Transverse colon (tissue), 3 donors: ENCODE results near the gene NTHL1.

Source experiments
- CTCF ChIP-seq, 5 experiments: fragments of 200-600 bp in 3 of 5; fragments of 450-650 bp in 2 of 5; sonication (generic) in 3 of 5; IDR thresholded peaks; 1 replicate in 2 of 5; 2 replicates in 3 of 5; pipeline ENCODE4 v1.5.1; 2016 to 2017; ENCODE audit warnings: antibody characterized with exemption in 5 of 5, inconsistent platforms in 3 of 5, mild to moderate bottlenecking in 2 of 5, moderate library complexity in 1 of 5
- EP300 ChIP-seq: sonication (generic); formaldehyde crosslinking; IDR thresholded peaks from one replicate; pipeline ENCODE4 v1.6.1; 2017; ENCODE audit warnings: antibody characterized with exemption, low read depth
- POLR2A ChIP-seq: fragments of 450-650 bp; IDR thresholded peaks from one replicate; pipeline ENCODE4 v1.6.1; 2016; ENCODE audit warnings: antibody characterized with exemption, mild to moderate bottlenecking, moderate library complexity

GRCh38 chr16:2095918-2096582 lies 48.4 kb upstream of the NTHL1 start:
- TF ChIP-seq POLR2A: no peak
- no peak for TF ChIP-seq CTCF (IDR thresholded peaks at IDR 0.05)
- no peak for TF ChIP-seq EP300
